ENCODE results near the gene MACROD2.
A peak's percentile ranks its signal among the peaks of the same experiment; 100 is the strongest.

MACROD2 gene

GRCh38 chr20:14761903-14762302 is 766.6 kb downstream of the MACROD2 start:
- DNase-seq (ENCODE audit: low read depth, low spot score): no peak
- TF ChIP-seq CTCF (IDR thresholded peaks at IDR 0.05; ENCODE audit: insufficient read depth, low read length, missing control alignments): no peak
- no peak overlapping the region for H3K4me3 ChIP-seq (ENCODE audit: low read depth, low read length)
- ChIA-PET CTCF (no interaction called here), POLR2A (no interaction called here)

- DNase-seq (ENCODE audit: low read depth, low spot score): no peak
- CTCF ChIA-PET: no interaction called here
- POLR2A ChIA-PET: no interaction called here
- no peak overlapping the region for H3K4me3 ChIP-seq (ENCODE audit: low read depth, low read length)
- TF ChIP-seq CTCF (IDR thresholded peaks at IDR 0.05; ENCODE audit: insufficient read depth, low read length, missing control alignments): no peak
These were observed 769.4 kb downstream of the MACROD2 start for GRCh38 chr20:14764511-14765369.

DNA sequence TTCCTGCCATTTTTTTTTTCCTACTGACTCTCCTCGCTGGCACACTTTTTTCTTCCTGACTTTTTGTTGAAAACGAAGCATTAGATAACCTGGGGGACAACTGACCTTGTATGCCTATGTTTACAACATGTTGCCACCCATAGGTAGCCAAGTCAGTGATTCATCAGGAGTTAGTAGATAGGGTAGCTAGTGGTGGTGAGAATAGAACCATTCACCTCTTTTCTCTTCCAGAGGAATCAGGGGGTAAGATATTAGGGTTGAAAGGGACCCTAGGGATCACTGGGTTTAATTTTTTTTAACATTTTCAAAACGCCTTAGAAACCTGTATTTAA is 770.0 kb downstream of the MACROD2 start:
- TF ChIP-seq CTCF (IDR thresholded peaks at IDR 0.05; ENCODE audit: insufficient read depth, low read length, missing control alignments): no peak
- ChIA-PET POLR2A (no interaction called here), CTCF (no interaction called here)
- DNase-seq (ENCODE audit: low read depth, low spot score): no peak
- no peak overlapping the region for H3K4me3 ChIP-seq (ENCODE audit: low read depth, low read length)

DNA sequence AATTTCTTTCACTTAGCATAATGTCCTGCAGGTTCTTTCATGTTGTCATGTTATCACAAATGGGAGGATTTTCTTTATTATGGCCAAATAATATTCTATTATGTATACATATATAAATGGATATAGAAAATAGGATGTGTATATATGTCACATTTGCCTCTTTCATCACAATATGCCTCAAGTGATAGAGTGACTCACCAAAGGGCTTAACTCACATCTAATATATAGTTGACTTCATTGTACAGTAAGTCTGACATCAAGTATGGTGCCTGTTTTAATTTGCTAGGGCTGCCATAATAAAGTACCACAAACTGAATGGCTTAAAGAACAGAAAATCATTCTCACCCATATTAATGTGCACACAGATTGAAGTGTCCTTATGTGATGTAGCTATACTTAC is 778.2 kb downstream of the MACROD2 start:
- H3K4me3 ChIP-seq (ENCODE audit: low read depth, low read length): no peak overlapping the region
- TF ChIP-seq CTCF (IDR thresholded peaks at IDR 0.05; ENCODE audit: insufficient read depth, low read length, missing control alignments): no peak
- ChIA-PET CTCF (no interaction called here), POLR2A (no interaction called here)
- no peak for DNase-seq (ENCODE audit: low read depth, low spot score)

GRCh38 chr20:14775778-14776177 is 780.5 kb downstream of the MACROD2 start:
- no peak overlapping the region for H3K4me3 ChIP-seq (ENCODE audit: low read depth, low read length)
- DNase-seq (ENCODE audit: low read depth, low spot score): peak; percentile 66
- ChIA-PET CTCF (no interaction called here), POLR2A (no interaction called here)
- no peak for TF ChIP-seq CTCF (IDR thresholded peaks at IDR 0.05; ENCODE audit: insufficient read depth, low read length, missing control alignments)

- CTCF ChIA-PET: no interaction called here
- H3K4me3 ChIP-seq (ENCODE audit: low read depth, low read length): no peak overlapping the region
- DNase-seq (ENCODE audit: low read depth, low spot score): no peak
- POLR2A ChIA-PET: no interaction called here
- no peak for TF ChIP-seq CTCF (IDR thresholded peaks at IDR 0.05; ENCODE audit: insufficient read depth, low read length, missing control alignments)
These were observed 782.3 kb downstream of the MACROD2 start for GRCh38 chr20:14777591-14777990.
